ENCODE data around the gene XXYLT1.

The XXYLT1 gene

GRCh38 chr3:195274259-195274966, 3.5 kb upstream of the XXYLT1 start:
- H3K9me3 ChIP-seq (ENCODE audit: control insufficient read depth, insufficient read depth, low read length): no peaks in the 10 kb centered on the region
- 0 out of 2 replicates have a peak, but pooled peaks cover under 1% of the 10 kb centered on the region for H3K36me3 ChIP-seq (ENCODE audit: insufficient read depth, low read length)
- H3K4me1 ChIP-seq (ENCODE audit: insufficient read depth, low read length): peaks cover 3% of the 10 kb centered on the region; the same call in 1 of the 2 replicates
- H3K9ac ChIP-seq (ENCODE audit: low read depth, low read length): no peak overlapping the region

GRCh38 chr3:195271410-195272243, 668 bp upstream of the XXYLT1 start:
- Histone ChIP-seq H3K9me3 (ENCODE audit: control insufficient read depth, insufficient read depth, low read length) (no peaks in the 10 kb centered on the region), H3K9ac (ENCODE audit: low read depth, low read length) (peak overlapping the region; percentile 82), H3K4me1 (ENCODE audit: insufficient read depth, low read length) (peaks cover 7% of the 10 kb centered on the region; the same call in 1 of the 2 replicates), H3K36me3 (ENCODE audit: insufficient read depth, low read length) (peaks cover 6% of the 10 kb centered on the region; the same call in 1 of the 2 replicates)

- Histone ChIP-seq H3K9ac (ENCODE audit: low read depth, low read length) (peak overlapping the region; percentile 82), H3K4me1 (ENCODE audit: insufficient read depth, low read length) (peaks cover 7% of the 10 kb centered on the region; the same call in 1 of the 2 replicates), H3K9me3 (ENCODE audit: control insufficient read depth, insufficient read depth, low read length) (no peaks in the 10 kb centered on the region), H3K36me3 (ENCODE audit: insufficient read depth, low read length) (peaks cover 6% of the 10 kb centered on the region; the same call in 1 of the 2 replicates)
Observed at GRCh38 chr3:195270079-195270816, 711 bp downstream of the XXYLT1 start.

- H3K36me3 ChIP-seq (ENCODE audit: insufficient read depth, low read length): peaks cover 6% of the 10 kb centered on the region; the same call in 1 of the 2 replicates
- peak overlapping the region; percentile 82; the same call in 1 of the 2 replicates for H3K9ac ChIP-seq (ENCODE audit: low read depth, low read length)
- H3K4me1 ChIP-seq (ENCODE audit: insufficient read depth, low read length): peaks cover 7% of the 10 kb centered on the region; the same call in 1 of the 2 replicates
- no peaks in the 10 kb centered on the region for H3K9me3 ChIP-seq (ENCODE audit: control insufficient read depth, insufficient read depth, low read length)
Observed at GRCh38 chr3:195269375-195270078, 1.4 kb downstream of the XXYLT1 start.

- Histone ChIP-seq H3K36me3 (ENCODE audit: insufficient read depth, low read length) (peaks cover 6% of the 10 kb centered on the region; the same call in 1 of the 2 replicates), H3K9me3 (ENCODE audit: control insufficient read depth, insufficient read depth, low read length) (no peaks in the 10 kb centered on the region), H3K4me1 (ENCODE audit: insufficient read depth, low read length) (peaks cover 7% of the 10 kb centered on the region; the same call in 1 of the 2 replicates), H3K9ac (ENCODE audit: low read depth, low read length) (no peak overlapping the region)
Observed at GRCh38 chr3:195268576-195269309, 2.2 kb downstream of the XXYLT1 start.

- H3K9ac ChIP-seq (ENCODE audit: low read depth, low read length): no peak overlapping the region
- H3K4me1 ChIP-seq (ENCODE audit: insufficient read depth, low read length): peaks cover 7% of the 10 kb centered on the region; the same call in 1 of the 2 replicates
- no peaks in the 10 kb centered on the region for H3K9me3 ChIP-seq (ENCODE audit: control insufficient read depth, insufficient read depth, low read length)
- peaks cover 6% of the 10 kb centered on the region; the same call in 1 of the 2 replicates for H3K36me3 ChIP-seq (ENCODE audit: insufficient read depth, low read length)
Observed at GRCh38 chr3:195267096-195267495, 3.9 kb downstream of the XXYLT1 start.

GRCh38 chr3:195266428-195266827, 4.5 kb downstream of the XXYLT1 start:
- Histone ChIP-seq H3K9me3 (ENCODE audit: control insufficient read depth, insufficient read depth, low read length) (no peaks in the 10 kb centered on the region), H3K4me1 (ENCODE audit: insufficient read depth, low read length) (peaks cover 11% of the 10 kb centered on the region), H3K9ac (ENCODE audit: low read depth, low read length) (no peak overlapping the region), H3K36me3 (ENCODE audit: insufficient read depth, low read length) (peaks cover 6% of the 10 kb centered on the region; the same call in 1 of the 2 replicates)

GRCh38 chr3:195265363-195265976, 5.5 kb downstream of the XXYLT1 start:
- H3K4me1 ChIP-seq (ENCODE audit: insufficient read depth, low read length): peaks cover 12% of the 10 kb centered on the region

GRCh38 chr3:195263925-195264600, 6.9 kb downstream of the XXYLT1 start:
- Histone ChIP-seq H3K36me3 (ENCODE audit: insufficient read depth, low read length) (peaks cover 2% of the 10 kb centered on the region; the same call in 1 of the 2 replicates), H3K9me3 (ENCODE audit: control insufficient read depth, insufficient read depth, low read length) (no peaks in the 10 kb centered on the region), H3K9ac (ENCODE audit: low read depth, low read length) (no peak overlapping the region), H3K4me1 (ENCODE audit: insufficient read depth, low read length) (peaks cover 9% of the 10 kb centered on the region)

More at GRCh38 chr3:195265363-195265976, 5.5 kb downstream of the XXYLT1 start:
- peaks cover 6% of the 10 kb centered on the region; the same call in 1 of the 2 replicates for H3K36me3 ChIP-seq (ENCODE audit: insufficient read depth, low read length)
- no peaks in the 10 kb centered on the region for H3K9me3 ChIP-seq (ENCODE audit: control insufficient read depth, insufficient read depth, low read length)
- H3K9ac ChIP-seq (ENCODE audit: low read depth, low read length): no peak overlapping the region

- no peaks in the 10 kb centered on the region for H3K9me3 ChIP-seq (ENCODE audit: control insufficient read depth, insufficient read depth, low read length)
- peaks cover 2% of the 10 kb centered on the region; the same call in 1 of the 2 replicates for H3K36me3 ChIP-seq (ENCODE audit: insufficient read depth, low read length)
- H3K4me1 ChIP-seq (ENCODE audit: insufficient read depth, low read length): peaks cover 15% of the 10 kb centered on the region
- no peak overlapping the region for H3K9ac ChIP-seq (ENCODE audit: low read depth, low read length)
Observed at GRCh38 chr3:195263193-195263924, 7.6 kb downstream of the XXYLT1 start.

GRCh38 chr3:195261925-195262324, 9.0 kb downstream of the XXYLT1 start:
- Histone ChIP-seq H3K9ac (ENCODE audit: low read depth, low read length) (no peak overlapping the region), H3K9me3 (ENCODE audit: control insufficient read depth, insufficient read depth, low read length) (no peaks in the 10 kb centered on the region), H3K4me1 (ENCODE audit: insufficient read depth, low read length) (peaks cover 17% of the 10 kb centered on the region), H3K36me3 (ENCODE audit: insufficient read depth, low read length) (no peaks in the 10 kb centered on the region)
